GM19240 (cell line): ENCODE data around the gene OR10A3.

ENCODE experiments used
- DNase-seq: peaks from one replicate; pipeline ENCODE4 v3.0.0; 2011; ENCODE audit warnings: low spot score; ENCODE audit not compliant: insufficient read length

OR10A3 gene

GRCh38 chr11:7941146-7941545 lies 362 bp downstream of the OR10A3 start:
- no peak for DNase-seq

GRCh38 chr11:7936615-7937014 lies 4.9 kb downstream of the OR10A3 start:
- no peak for DNase-seq

- DNase-seq: no peak
These were observed 10.3 kb downstream of the OR10A3 start, which contains the start of gene OR10A6 for GRCh38 chr11:7931168-7931567. TSS of gene OR10A6 (minus strand) at chr11:7931268. CDS start at chr11:7928662, 2,606 bp downstream.

- no peak for DNase-seq
These were observed 13.9 kb downstream of the OR10A3 start for GRCh38 chr11:7927635-7928034.

- no peak for DNase-seq
These were observed 17.0 kb downstream of the OR10A3 start for GRCh38 chr11:7924536-7924935.

- no peak for DNase-seq
These were observed 23.4 kb downstream of the OR10A3 start for GRCh38 chr11:7918141-7918540.

GRCh38 chr11:7911011-7911410 lies 30.5 kb downstream of the OR10A3 start:
- no peak for DNase-seq

- DNase-seq: no peak
These were observed 31.2 kb downstream of the OR10A3 start for GRCh38 chr11:7910286-7910788.

- DNase-seq: no peak
These were observed 31.8 kb downstream of the OR10A3 start for GRCh38 chr11:7909585-7910285.

GRCh38 chr11:7907121-7907520 lies 34.4 kb downstream of the OR10A3 start:
- DNase-seq: no peak

GRCh38 chr11:7906481-7906880 lies 35.0 kb downstream of the OR10A3 start:
- DNase-seq: no peak

GRCh38 chr11:7905961-7906429 lies 35.5 kb downstream of the OR10A3 start:
- DNase-seq: no peak

- no peak for DNase-seq
These were observed 36.0 kb downstream of the OR10A3 start for GRCh38 chr11:7905549-7905948.

- no peak for DNase-seq
These were observed 36.6 kb downstream of the OR10A3 start for GRCh38 chr11:7904917-7905316.

- DNase-seq: no peak
These were observed 37.6 kb downstream of the OR10A3 start for GRCh38 chr11:7903940-7904339.

GRCh38 chr11:7901319-7901854 lies 40.1 kb downstream of the OR10A3 start:
- no peak for DNase-seq

- no peak for DNase-seq
These were observed 40.8 kb downstream of the OR10A3 start for GRCh38 chr11:7900686-7901085.

- DNase-seq: no peak
These were observed 42.1 kb downstream of the OR10A3 start for GRCh38 chr11:7899418-7899817.

GRCh38 chr11:7898666-7899283 lies 42.7 kb downstream of the OR10A3 start:
- DNase-seq: no peak

GRCh38 chr11:7896009-7896785 lies 45.3 kb downstream of the OR10A3 start:
- no peak for DNase-seq

GRCh38 chr11:7894251-7894650 lies 47.3 kb downstream of the OR10A3 start:
- no peak for DNase-seq

GRCh38 chr11:7893796-7894195 lies 47.7 kb downstream of the OR10A3 start:
- no peak for DNase-seq
